ENCODE data around the gene CEBPG.

- TF ChIP-seq CTCF (IDR thresholded peaks at IDR 0.05), result no peak
- TF ChIP-seq EZH2phosphoT487 (IDR thresholded peaks at IDR 0.05), result no peak
These were observed 45.0 kb downstream of the CEBPG start for GRCh38 chr19:33418461-33418860.
